Pancreas (tissue), 10 donors: ENCODE results near the gene CLDN22. TPM values are rescaled to one million over a fixed set of nuclear protein-coding genes. Genes with fewer than 3 reads are reported as not detected.

Experiments
- ATAC-seq, 4 donors: fragments of 200-7000 bp; cut with Tn5 transposase; one replicate each; pipeline versions ENCODE4 v1.8.0 to v1.9.1; 2020; ENCODE audit warnings: mild to moderate bottlenecking in 4 of 4, moderate library complexity in 4 of 4
- DNase-seq, 6 donors: peaks; one replicate each; pipeline ENCODE4 v3.0.0-alpha.2; 2020
- FAIRE-seq: peaks from 2 replicates; lab custom pipeline; 2012; peaks lifted over from hg19 to GRCh38; lab: Jason Lieb, UNC
- H3K27ac ChIP-seq, 4 donors: fragments of 200-600 bp; sonication (generic); 1 replicate in 3 of 4; 2 replicates in 1 of 4; pipeline versions ENCODE4 v1.5.0 to v1.8.0; 2020
- H3K27me3 ChIP-seq, 4 donors: fragments of 200-600 bp; one replicate each; pipeline ENCODE4 v1.8.0; 2021
- H3K36me3 ChIP-seq, 3 donors: fragments of 200-600 bp; sonication (generic) in 1 of 3; one replicate each; pipeline versions ENCODE4 v1.5.0 to v1.8.0; 2020 to 2021
- H3K4me1 ChIP-seq, 3 donors: fragments of 200-600 bp; one replicate each; pipeline ENCODE4 v1.8.0; 2021
- H3K4me3 ChIP-seq, 4 donors: fragments of 200-600 bp; sonication (generic) in 2 of 4; one replicate each; pipeline versions ENCODE4 v1.5.0 to v1.8.0; 2020 to 2021
- H3K9me3 ChIP-seq, 4 donors: fragments of 200-600 bp; one replicate each; pipeline ENCODE4 v1.8.0; 2021
- CTCF ChIP-seq, 4 donors: fragments of 200-600 bp; sonication (generic) in 3 of 4; IDR thresholded peaks; one replicate each; pipeline versions ENCODE4 v1.5.0 to v1.8.0; 2021; ENCODE audit warnings: antibody characterized with exemption in 4 of 4
- WGBS, 2 donors: extraction: QIAGEN DNeasy Blood & Tissue Kit; methylation state at CpG; one replicate each; pipeline ENCODE4 v1.1.7; 2013; 5-methylcytosine and 5-hydroxymethylcytosine counted together
- intact Hi-C, 3 donors: fragments of 100-400 bp; cut with DNase I; formaldehyde crosslinking; loops; one replicate each; pipeline versions ENCODE4 v1.11.1 to v1.14.2; 2022
- polyA plus RNA-seq, 2 donors: library from polyadenylated mRNA; stranded (reverse); fragments of 200-250 nt; gene quantifications; one replicate each; pipeline ENCODE4 v1.2.3, GENCODE V29; 2013
- total RNA-seq, 6 donors: library from RNA; stranded (reverse); fragmentation: NEBNext Ultra II Directional in 4 of 6; extraction: Animal tissue kit (Norgen Biotek cat#: 25700) in 4 of 6; gene quantifications; one replicate each; pipeline versions ENCODE4 v1.2.1 to v1.2.4, GENCODE V29; 2021 to 2023
- donor health status: healthy with polysubstance abuse.
- donor health status: DM: no; HTN: no; CAD: no; lungs with moderate emphysema.
- donor health status: DM: no; HTN: no; CAD: no.
- donor health status: control.
- donor health status: control.
- donor health status: Bipolar disorder and iron deficiency.
- donor health status: DM: yes; HTN: yes; CAD: no.
- donor health status: DM: no; HTN: no; CAD: no.
- donor health status: DM: no; HTN: no; CAD: no.
- donor health status: DM: yes; HTN: yes; CAD: no.

The CLDN22 gene
- total RNA-seq: not detected
- polyA plus RNA-seq: under 1 TPM in 1 of 2 donors, not detected in 1; 0.02 TPM

- Histone ChIP-seq H3K4me3 (no peak within 1 kb of the TSS), H3K9me3 (no peaks in the 10 kb centered on the region), H3K27me3 (no peaks in the 10 kb centered on the region), H3K4me1 (no peaks in the 10 kb centered on the region), H3K27ac (no peak within 1 kb of the TSS), H3K36me3 (no peaks in the 10 kb centered on the region)
- FAIRE-seq (no peak), DNase-seq (no peak), ATAC-seq (no peak)
- intact Hi-C loops: no loop called here
- no peak for TF ChIP-seq CTCF (IDR thresholded peaks at IDR 0.05)
- 74 to 75% methylated on average over 6 of the region's 6 CpGs for WGBS, 2 donors
These were observed at the start of gene CLDN22 for GRCh38 chr4:183320211-183321059. TSS of gene CLDN22 (minus strand) at chr4:183320276. CDS start at chr4:183320218, 58 bp downstream.

- no peak for ATAC-seq
- no peak overlapping the region for H3K27ac ChIP-seq
- H3K36me3 ChIP-seq: no peaks in the 10 kb centered on the region
- FAIRE-seq: no peak
- intact Hi-C loops: no loop called here
- H3K9me3 ChIP-seq: no peaks in the 10 kb centered on the region
- H3K4me1 ChIP-seq: no peaks in the 10 kb centered on the region
- no peaks in the 10 kb centered on the region for H3K27me3 ChIP-seq
- no peak for DNase-seq
- H3K4me3 ChIP-seq: no peak overlapping the region
- 79 to 81% methylated on average over 8 of the region's 8 CpGs for WGBS, 2 donors
- TF ChIP-seq CTCF (IDR thresholded peaks at IDR 0.05): no peak
These were observed 49.0 kb upstream of the CLDN22 start for GRCh38 chr4:183369073-183369472.

GRCh38 chr4:183366206-183366835 is 46.2 kb upstream of the CLDN22 start:
- TF ChIP-seq CTCF (IDR thresholded peaks at IDR 0.05): no peak
- H3K4me1 ChIP-seq: no peaks in the 10 kb centered on the region
- no peaks in the 10 kb centered on the region for H3K27me3 ChIP-seq
- H3K4me3 ChIP-seq: no peak overlapping the region
- DNase-seq: no peak
- no peak for ATAC-seq
- no peak overlapping the region for H3K27ac ChIP-seq
- FAIRE-seq: no peak
- H3K9me3 ChIP-seq: no peaks in the 10 kb centered on the region
- no peaks in the 10 kb centered on the region for H3K36me3 ChIP-seq
- intact Hi-C loops: no loop called here
- WGBS, 2 donors: 80 to 86% methylated on average over 16 of the region's 16 CpGs

- H3K27me3 ChIP-seq: no peaks in the 10 kb centered on the region
- H3K4me1 ChIP-seq: no peaks in the 10 kb centered on the region
- intact Hi-C loops: no loop called here
- H3K36me3 ChIP-seq: no peaks in the 10 kb centered on the region
- no peak overlapping the region for H3K27ac ChIP-seq
- FAIRE-seq (no peak), DNase-seq (no peak), ATAC-seq (no peak)
- WGBS, 2 donors: 66 to 73% methylated on average over 10 of the region's 10 CpGs
- no peak overlapping the region for H3K4me3 ChIP-seq
- H3K9me3 ChIP-seq: no peaks in the 10 kb centered on the region
- TF ChIP-seq CTCF (IDR thresholded peaks at IDR 0.05): no peak
These were observed 43.9 kb upstream of the CLDN22 start for GRCh38 chr4:183364025-183364424.
